H1 (cell line): ENCODE results near the gene SPEF2. TPM values are rescaled to one million over a fixed set of nuclear protein-coding genes. Genes with fewer than 3 reads are reported as not detected.

Experiments used
- CTCF ChIA-PET: fragments of 300-600 bp; sonication (Branson Sonifier 250); formaldehyde crosslinking; loops from one replicate; lab custom pipeline; 2021; ENCODE audit not compliant: partially characterized antibody; lab: Charles Lee
- POLR2A ChIA-PET: fragments of 300-600 bp; sonication (Branson Sonifier 250); formaldehyde crosslinking; loops from one replicate; lab custom pipeline; 2021; ENCODE audit warnings: inconsistent platforms; ENCODE audit not compliant: partially characterized antibody; lab: Charles Lee
- DNase-seq, 2 experiments: peaks; one replicate each; pipeline versions ENCODE4 v3.0.0 to v3.0.0-alpha.2; 2010 to 2022; ENCODE audit warnings: low spot score in 2 of 2, low read depth in 1 of 2, mixed read lengths in 1 of 2
- FAIRE-seq: peaks from 2 replicates; lab custom pipeline; 2011; peaks lifted over from hg19 to GRCh38; lab: Jason Lieb, UNC
- H2AFZ ChIP-seq: 2 replicates; pipeline ENCODE4 v1.8.1; 2012; ENCODE audit warnings: low read length, inconsistent platforms
- H2AK5ac ChIP-seq: 2 replicates; pipeline ENCODE4 v1.6.1; 2013; ENCODE audit warnings: low read depth, low read length
- H2BK120ac ChIP-seq: replicated peaks from 2 replicates; pipeline ENCODE3; 2013; ENCODE audit warnings: low read depth, low read length, inconsistent platforms
- H2BK12ac ChIP-seq: 2 replicates; pipeline ENCODE4 v1.6.1; 2013; ENCODE audit warnings: low read depth, low read length
- H2BK15ac ChIP-seq: 2 replicates; pipeline ENCODE4 v1.6.1; 2013; ENCODE audit warnings: low read length
- H2BK20ac ChIP-seq: 2 replicates; pipeline ENCODE4 v1.6.1; 2013; ENCODE audit warnings: low read length
- H2BK5ac ChIP-seq: 2 replicates; pipeline ENCODE4 v1.6.1; 2013; ENCODE audit warnings: low read depth, low read length
- H3K14ac ChIP-seq: 2 replicates; pipeline ENCODE4 v1.6.1; 2013; ENCODE audit warnings: inconsistent platforms; ENCODE audit not compliant: insufficient read length
- H3K18ac ChIP-seq: 2 replicates; pipeline ENCODE4 v1.6.1; 2013; ENCODE audit warnings: low read length; ENCODE audit errors: extremely low read depth
- H3K23ac ChIP-seq: 2 replicates; pipeline ENCODE4 v1.6.1; 2013; ENCODE audit warnings: inconsistent platforms; ENCODE audit not compliant: insufficient read length
- H3K23me2 ChIP-seq: 2 replicates; pipeline ENCODE4 v1.6.1; 2013; ENCODE audit warnings: low read depth, low read length
- H3K27ac ChIP-seq: 2 replicates; pipeline ENCODE4 v1.6.1; 2011; ENCODE audit warnings: low read depth, low read length, inconsistent platforms
- H3K27me3 ChIP-seq, 4 experiments: replicated peaks in 1 of 4; 1 replicate in 1 of 4; 2 replicates in 3 of 4; pipeline versions ENCODE4 v1.6.1 to v1.8.1; 2011 to 2013; ENCODE audit warnings: low read length in 3 of 4, mild to moderate bottlenecking in 3 of 4, inconsistent platforms in 2 of 4, mixed read lengths in 2 of 4, moderate library complexity in 1 of 4; ENCODE audit not compliant: control insufficient read depth in 3 of 4, insufficient read depth in 3 of 4; ENCODE audit errors: extremely low read depth in 1 of 4
- H3K36me3 ChIP-seq, 4 experiments: 2 replicates each; pipeline versions ENCODE4 v1.6.1 to v1.8.1; 2011 to 2013; ENCODE audit warnings: mild to moderate bottlenecking in 4 of 4, low read length in 3 of 4, moderate library complexity in 2 of 4, control low read depth in 1 of 4, inconsistent platforms in 1 of 4; ENCODE audit not compliant: insufficient read depth in 4 of 4, control insufficient read depth in 2 of 4
- H3K4ac ChIP-seq: replicated peaks from 2 replicates; pipeline ENCODE3; 2013; ENCODE audit warnings: low read length, low read depth, mixed read lengths, inconsistent platforms; ENCODE audit not compliant: insufficient read length
- H3K4me1 ChIP-seq, 4 experiments: replicated peaks in 1 of 4; 1 replicate in 1 of 4; 2 replicates in 3 of 4; pipeline versions ENCODE4 v1.6.1 to v1.8.1; 2011 to 2013; ENCODE audit warnings: low read length in 3 of 4, inconsistent platforms in 2 of 4, mixed read lengths in 1 of 4; ENCODE audit not compliant: insufficient read depth in 4 of 4, control insufficient read depth in 3 of 4
- H3K4me2 ChIP-seq, 2 experiments: 2 replicates each; pipeline versions ENCODE4 v1.6.1 to v1.8.1; 2011 to 2013; ENCODE audit warnings: low read depth in 2 of 2, low read length in 2 of 2, control low read depth in 1 of 2, inconsistent platforms in 1 of 2, mild to moderate bottlenecking in 1 of 2; ENCODE audit not compliant: insufficient read depth in 1 of 2
- H3K4me3 ChIP-seq, 4 experiments: fragments of 200-600, 300-600 bp in 1 of 4; sonication (generic), shearing (Covaris generic), sonication (Bioruptor Twin) in 1 of 4; 2 replicates each; pipeline versions ENCODE4 v1.5.1 to v1.8.1; 2011 to 2016; ENCODE audit warnings: low read length in 4 of 4, low read depth in 3 of 4, control low read depth in 2 of 4, inconsistent platforms in 2 of 4, mild to moderate bottlenecking in 2 of 4, mixed read lengths in 1 of 4, moderate library complexity in 1 of 4; ENCODE audit not compliant: insufficient read depth in 2 of 4; ENCODE audit errors: extremely low read depth in 1 of 4
- H3K56ac ChIP-seq: replicated peaks from 2 replicates; pipeline ENCODE3; 2013; ENCODE audit warnings: low read depth, mild to moderate bottlenecking, mixed read lengths, low read length, inconsistent platforms; ENCODE audit not compliant: insufficient read length
- H3K79me1 ChIP-seq: 2 replicates; pipeline ENCODE4 v1.6.1; 2013; ENCODE audit warnings: low read depth, low read length, control low read depth
- H3K79me2 ChIP-seq, 2 experiments: 2 replicates each; pipeline versions ENCODE4 v1.6.1 to v1.8.1; 2012 to 2013; ENCODE audit warnings: low read length in 2 of 2, mild to moderate bottlenecking in 2 of 2, inconsistent platforms in 1 of 2; ENCODE audit not compliant: insufficient read depth in 2 of 2, control insufficient read depth in 1 of 2
- H3K9ac ChIP-seq, 4 experiments: replicated peaks in 1 of 4; 1 replicate in 1 of 4; 2 replicates in 3 of 4; pipeline versions ENCODE4 v1.6.1 to v1.8.1; 2011 to 2013; ENCODE audit warnings: low read depth in 3 of 4, low read length in 3 of 4, control low read depth in 2 of 4, mild to moderate bottlenecking in 2 of 4, moderate library complexity in 2 of 4, inconsistent platforms in 1 of 4; ENCODE audit errors: extremely low read depth in 1 of 4
- H3K9me3 ChIP-seq, 2 experiments: 2 replicates each; pipeline versions ENCODE4 v1.6.1 to v1.8.1; 2012 to 2013; ENCODE audit warnings: mild to moderate bottlenecking in 2 of 2, moderate library complexity in 2 of 2, control low read depth in 1 of 2, inconsistent platforms in 1 of 2, low read depth in 1 of 2, low read length in 1 of 2, mixed read lengths in 1 of 2; ENCODE audit not compliant: insufficient read depth in 2 of 2
- H4K20me1 ChIP-seq, 2 experiments: replicated peaks in 1 of 2; 2 replicates each; pipeline versions ENCODE3 to v1.8.1; 2011 to 2013; ENCODE audit warnings: inconsistent platforms in 2 of 2, low read length in 2 of 2, mild to moderate bottlenecking in 1 of 2; ENCODE audit not compliant: insufficient read depth in 2 of 2, control insufficient read depth in 1 of 2
- H4K5ac ChIP-seq: 2 replicates; pipeline ENCODE4 v1.6.1; 2013; ENCODE audit warnings: low read length, low read depth, mixed read lengths, inconsistent platforms; ENCODE audit not compliant: insufficient read length
- H4K8ac ChIP-seq: 2 replicates; pipeline ENCODE4 v1.8.0; 2013; ENCODE audit warnings: mild to moderate bottlenecking, moderate library complexity, low read length, inconsistent platforms; ENCODE audit not compliant: insufficient read depth; ENCODE audit errors: extremely low read depth
- H4K91ac ChIP-seq: replicated peaks from 2 replicates; pipeline ENCODE3; 2013; ENCODE audit warnings: low read length, mixed read lengths, inconsistent platforms; ENCODE audit not compliant: insufficient read length
- EGR1 ChIP-seq: IDR thresholded peaks from 2 replicates; pipeline ENCODE4 v1.6.1; 2011; ENCODE audit warnings: low read depth, low read length, borderline replicate concordance
- RFX5 ChIP-seq: IDR thresholded peaks from 2 replicates; pipeline ENCODE4 v1.6.1; 2011; ENCODE audit warnings: low read depth, low read length, improper control_type of control experiment, borderline replicate concordance
- polyA plus RNA-seq, 7 experiments: library from polyadenylated mRNA; depleted of rRNA in 3 of 7; stranded (reverse) in 5 of 7; unstranded in 2 of 7; fragments of >200 nt in 5 of 7; fragments of 200-250 nt in 2 of 7; gene quantifications; 1 replicate in 5 of 7; 2 replicates in 1 of 7; 4 replicates in 1 of 7; pipeline versions ENCODE4 v1.2.1 to v1.2.3, GENCODE V29; 2011 to 2013; ENCODE audit warnings: missing spikeins in 2 of 7, mixed read lengths in 2 of 7
- total RNA-seq: library from RNA; stranded (reverse); fragmentation: NEBNext Ultra II Directional; extraction: Animal tissue kit (Norgen Biotek cat#: 25700); gene quantifications from 2 replicates; pipeline ENCODE4 v1.2.1, GENCODE V29; 2021

SPEF2 gene
- total and polyA plus RNA-seq, 2 of the 8 experiments (the other 6 are each of a cell fraction or from before 2014, with no cell fraction given): 0.14 to 0.73 TPM

- Histone ChIP-seq H3K4ac (no peak overlapping the region), H4K8ac (no peak overlapping the region), H3K27ac (no peak overlapping the region), H3K27me3 (peaks cover 0 to 22% (median 7%) of the 10 kb centered on the region in 4 experiments; a peak in 2 of 7 replicates), H3K23me2 (no peaks in the 10 kb centered on the region), H4K91ac (no peak overlapping the region), H3K4me2 (no peak overlapping the region), H3K23ac (no peak overlapping the region), H2BK5ac (no peak overlapping the region), H2AK5ac (no peak overlapping the region), H3K36me3 (no peaks in the 10 kb centered on the region), H3K79me1 (no peaks in the 10 kb centered on the region), H3K9ac (no peak overlapping the region), H3K79me2 (no peaks in the 10 kb centered on the region), H4K5ac (no peak overlapping the region), H2AFZ (no peak overlapping the region), H3K14ac (no peak overlapping the region), H3K4me1 (no peaks in the 10 kb centered on the region), H2BK20ac (no peak overlapping the region), H3K18ac (no peak overlapping the region), H2BK120ac (no peak overlapping the region), H4K20me1 (no peaks in the 10 kb centered on the region), H3K9me3 (no peaks in the 10 kb centered on the region), H2BK15ac (no peak overlapping the region), H3K56ac (no peak overlapping the region), H3K4me3 (no peak overlapping the region), H2BK12ac (no peak overlapping the region)
- DNase-seq (no peak), FAIRE-seq (no peak)
- ChIA-PET POLR2A (no interaction called here), CTCF (no interaction called here)
- TF ChIP-seq RFX5 (no peak), EGR1 (no peak)
These were observed 126.0 kb downstream of the SPEF2 start for GRCh38 chr5:35743644-35744043.
